HPDE6-E6E7 (cell line): Measurements from ENCODE around the gene PRAMEF4.
"Not testable (repeated sequence)": the region's sequence is repeated elsewhere in the genome, so short reads cannot be mapped to it uniquely, and the experiment has no call there.

Experiments
- DNase-seq: peaks from one replicate; pipeline ENCODE4 v3.0.0; 2011; ENCODE audit warnings: missing footprints; ENCODE audit errors: extremely low spot score

PRAMEF4 gene

DNA sequence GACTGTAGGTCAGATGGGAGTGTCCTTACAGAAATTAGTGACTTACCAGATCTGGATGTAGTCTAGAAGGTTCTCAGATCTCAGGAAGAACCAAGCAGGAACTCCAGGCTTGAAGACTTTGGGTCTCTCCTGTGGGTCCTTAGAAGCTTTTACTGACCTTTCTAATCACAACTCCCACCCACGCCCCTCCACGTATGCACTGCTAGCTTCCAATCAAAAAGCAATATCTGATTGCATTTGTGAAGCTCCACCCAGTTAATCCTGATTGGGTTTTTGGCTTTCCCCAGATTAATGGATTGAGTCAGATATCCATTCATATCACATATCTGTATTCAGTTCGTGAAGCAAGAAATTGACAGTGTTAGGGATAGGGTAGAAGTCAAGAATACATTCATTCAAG, at the start of gene PRAMEF4:
Gene PRAMEF4 (minus strand): TSS at position 101 of the 400 bp plus-strand sequence. CDS start 2,807 bp downstream, outside the sequence.
- not testable (repeated sequence) for DNase-seq

DNA sequence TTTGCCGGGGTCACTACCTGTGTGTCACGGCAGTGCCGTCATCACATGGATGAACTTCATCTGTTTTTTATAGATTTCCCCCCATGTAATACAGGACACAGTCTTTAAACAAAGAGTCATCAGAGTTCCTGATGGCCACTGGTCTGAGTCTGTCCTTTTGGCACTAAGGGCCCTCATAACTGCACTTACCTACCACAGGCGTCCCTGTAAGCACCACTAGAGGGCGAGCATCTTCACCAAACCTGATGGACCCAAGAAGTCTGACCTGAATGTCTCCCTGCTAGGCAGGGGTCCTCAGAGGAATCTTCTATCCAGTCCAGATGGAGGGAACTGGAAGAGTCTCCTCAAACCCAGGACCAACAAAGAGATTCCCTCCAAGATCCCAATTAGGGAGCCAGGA, 38.4 kb upstream of the PRAMEF4 start:
- DNase-seq: not testable (repeated sequence)

DNA sequence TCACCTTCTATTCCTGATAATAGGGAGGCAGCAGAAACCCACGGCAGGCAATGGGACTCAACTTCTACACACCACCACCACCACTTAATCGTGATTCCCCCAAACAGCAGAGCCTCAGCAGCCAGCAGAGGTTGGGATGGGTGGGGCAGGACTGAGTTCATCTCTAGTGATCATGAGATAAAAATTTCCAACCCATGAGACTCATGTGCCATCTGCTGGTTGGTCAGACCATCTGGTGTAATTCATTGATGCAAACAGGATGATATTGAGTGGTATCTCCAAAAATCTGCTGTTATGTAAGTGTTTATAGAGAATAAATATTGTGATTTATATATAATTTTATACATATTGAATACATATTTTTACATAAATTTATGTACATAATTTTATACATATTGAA, 35.7 kb upstream of the PRAMEF4 start:
- not testable (repeated sequence) for DNase-seq

DNA sequence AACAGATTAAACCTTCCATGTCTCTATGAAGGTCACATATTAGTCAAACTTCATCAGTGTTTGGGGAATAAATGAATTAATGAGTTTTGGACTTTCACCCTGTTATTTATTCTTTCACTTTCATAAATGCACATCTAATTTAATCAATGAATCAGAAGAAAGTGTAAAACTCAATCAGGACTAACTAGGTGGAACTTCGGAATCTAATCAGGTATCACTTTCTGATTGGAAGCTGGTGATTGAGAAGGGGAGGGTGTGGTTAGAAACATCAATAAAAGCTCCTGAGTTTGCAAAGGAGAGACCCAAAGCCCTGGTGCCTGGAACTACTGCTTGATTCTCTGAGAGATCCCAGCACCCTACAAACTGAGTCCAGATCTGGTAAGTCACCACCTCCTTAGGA, 30.3 kb upstream of the PRAMEF4 start, which contains the start of gene PRAMEF7:
Gene PRAMEF7 (plus strand): TSS at position 301 of the 400 bp plus-strand sequence. CDS start 1,083 bp downstream, outside the sequence.
- not testable (repeated sequence) for DNase-seq

DNA sequence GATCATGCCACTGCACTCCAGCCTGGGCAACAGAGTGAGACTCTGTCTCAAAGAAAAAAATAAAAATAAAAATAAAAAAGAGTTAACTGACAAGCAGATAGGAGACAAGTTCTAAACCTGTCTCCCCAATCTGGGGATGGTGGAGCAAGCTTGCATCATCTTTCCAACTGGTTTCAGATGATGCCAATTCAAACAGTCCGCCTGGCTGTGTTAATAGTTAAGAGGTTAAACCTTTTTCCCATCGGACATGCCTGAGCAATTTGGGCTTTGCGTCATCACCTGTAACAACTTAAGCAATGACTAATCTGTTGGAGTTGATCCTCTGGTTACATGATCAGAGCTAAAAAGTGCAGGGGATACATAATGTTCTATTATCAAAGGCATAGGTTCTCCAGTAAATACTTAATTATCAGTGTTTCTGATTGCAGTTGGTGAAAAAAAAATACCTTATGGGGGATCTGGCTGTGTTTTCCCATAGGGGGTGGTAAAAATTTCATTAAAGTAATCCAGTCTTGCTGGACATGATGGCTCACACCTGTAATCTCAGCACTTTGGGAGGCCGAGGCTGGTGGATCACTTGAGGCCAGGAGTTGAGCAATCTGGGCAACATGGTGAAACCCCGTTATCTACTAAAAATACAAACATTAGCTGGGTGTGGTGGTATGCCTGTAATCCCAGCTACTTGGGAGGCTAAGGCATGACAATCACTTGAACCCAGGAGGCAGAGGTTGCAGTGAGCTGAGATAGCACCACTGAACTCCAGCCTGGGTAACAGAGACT, 18.0 kb upstream of the PRAMEF4 start:
- not testable (repeated sequence) for DNase-seq

DNA sequence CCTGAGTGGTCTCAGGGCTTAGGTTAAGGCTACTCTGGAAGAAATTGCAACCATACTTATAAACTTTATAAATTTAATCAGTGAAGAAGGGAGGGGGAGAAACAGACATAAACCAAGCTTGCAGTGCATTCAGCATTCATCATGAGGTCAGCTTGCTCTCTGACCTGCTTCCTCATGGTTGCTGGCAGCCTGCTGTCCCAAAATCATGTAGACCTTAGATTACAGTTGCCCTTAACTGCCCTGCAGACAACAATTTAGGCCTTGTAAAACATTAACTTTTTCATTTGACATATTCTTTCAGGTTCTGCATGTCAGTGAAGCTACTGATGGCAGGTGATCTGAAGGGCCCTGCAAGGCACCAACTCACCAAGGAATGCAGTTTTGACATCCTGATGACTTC, 13.2 kb upstream of the PRAMEF4 start:
- not testable (repeated sequence) for DNase-seq

DNA sequence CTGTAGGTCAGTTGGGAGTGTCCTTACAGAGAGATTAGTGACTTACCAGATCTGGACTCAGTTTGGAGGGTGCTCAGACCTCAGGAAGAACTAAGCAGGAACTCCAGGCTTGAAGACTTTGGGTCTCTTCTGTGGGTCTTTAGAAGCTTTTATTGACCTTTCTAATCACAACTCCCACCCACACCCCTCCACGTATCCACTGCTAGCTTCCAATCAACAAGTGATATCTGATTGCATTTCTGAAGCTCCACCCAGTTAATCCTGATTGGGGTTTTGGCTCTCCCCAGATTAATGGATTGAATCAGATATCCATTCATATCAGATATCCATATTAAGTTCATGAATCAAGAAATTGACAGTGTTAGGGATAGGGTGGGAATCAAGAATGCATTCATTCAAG, 12.2 kb upstream of the PRAMEF4 start, which contains the start of gene PRAMEF10:
Gene PRAMEF10 (minus strand): TSS at position 101 of the 400 bp plus-strand sequence. CDS start 2,423 bp downstream, outside the sequence.
- not testable (repeated sequence) for DNase-seq

DNA sequence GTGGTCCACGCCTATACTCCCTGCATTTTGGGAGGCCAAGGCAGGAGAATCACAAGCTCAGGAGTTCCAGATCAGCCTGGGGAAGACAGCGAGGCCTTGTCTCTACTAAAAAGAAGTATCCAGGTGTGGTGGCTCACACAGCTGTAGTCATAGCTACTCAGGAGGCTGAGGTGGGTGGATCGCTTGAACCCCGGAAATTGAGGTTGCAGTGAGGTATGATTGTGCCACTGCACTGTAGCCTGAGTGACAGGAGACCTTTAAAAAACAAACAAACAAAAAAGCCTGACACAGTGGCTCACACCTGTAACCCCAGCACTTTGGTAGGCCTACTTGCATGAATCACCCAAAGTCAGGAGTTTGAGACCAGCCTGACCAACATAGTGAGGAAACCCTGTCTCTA, 7.5 kb downstream of the PRAMEF4 start:
- not testable (repeated sequence) for DNase-seq

DNA sequence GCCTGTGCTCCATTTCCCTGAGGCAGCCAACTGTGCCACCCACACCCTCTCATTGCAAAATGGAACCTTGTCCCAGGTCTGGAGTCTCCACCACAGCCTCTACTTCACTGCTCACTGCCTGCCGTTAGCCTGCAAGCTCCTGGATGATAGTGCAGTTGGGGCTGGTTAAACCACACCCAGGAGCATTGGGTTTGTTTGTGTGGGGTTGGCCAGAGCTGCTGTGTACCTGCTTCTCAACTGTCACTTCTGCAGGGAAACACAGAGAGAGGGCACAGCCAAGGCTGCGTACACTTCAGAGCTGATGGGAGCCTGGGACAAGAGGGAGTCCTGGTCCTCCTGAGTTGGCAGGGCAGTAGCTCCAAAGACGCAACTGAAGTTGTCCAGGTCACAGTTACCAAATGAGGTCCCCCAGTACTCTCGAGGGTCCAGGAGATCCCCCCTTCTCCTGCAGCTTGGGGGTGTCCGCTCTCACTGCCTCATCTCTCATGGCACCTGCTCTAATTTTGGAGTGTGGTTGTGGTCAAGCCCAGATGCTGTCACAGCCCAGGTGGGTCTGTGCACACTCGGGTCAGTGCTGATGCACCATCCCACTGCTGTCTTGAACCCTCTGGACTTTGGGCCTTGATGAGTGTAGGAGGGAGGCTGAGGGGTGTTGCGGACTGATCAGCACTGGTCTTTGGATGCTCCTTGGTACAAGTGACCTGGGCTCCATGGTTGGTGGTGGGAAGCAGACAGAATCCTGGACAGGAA, 22.7 kb downstream of the PRAMEF4 start:
- not testable (repeated sequence) for DNase-seq

DNA sequence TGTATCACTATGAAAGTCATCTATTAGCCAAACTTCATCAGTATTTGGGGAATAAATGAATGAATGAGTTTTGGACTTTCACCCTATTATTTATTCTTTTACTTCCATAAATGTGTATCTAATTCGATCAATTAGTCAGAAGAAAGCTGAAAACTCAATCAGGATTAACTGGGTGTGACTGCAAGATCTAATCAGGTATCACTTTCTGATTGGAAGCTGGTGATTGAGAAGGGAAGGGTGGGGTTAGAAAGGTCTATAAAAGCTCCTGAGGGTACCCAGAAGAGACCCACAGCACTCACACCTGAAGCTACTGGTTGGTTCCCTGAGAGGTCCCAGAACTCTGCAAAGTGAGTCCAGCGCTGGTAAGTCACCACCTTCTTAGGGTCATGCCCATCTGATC, 29.2 kb downstream of the PRAMEF4 start, which contains the start of gene PRAMEF2:
Gene PRAMEF2 (plus strand): TSS at position 301 of the 400 bp plus-strand sequence. CDS start 1,924 bp downstream, outside the sequence.
- DNase-seq: not testable (repeated sequence)

DNA sequence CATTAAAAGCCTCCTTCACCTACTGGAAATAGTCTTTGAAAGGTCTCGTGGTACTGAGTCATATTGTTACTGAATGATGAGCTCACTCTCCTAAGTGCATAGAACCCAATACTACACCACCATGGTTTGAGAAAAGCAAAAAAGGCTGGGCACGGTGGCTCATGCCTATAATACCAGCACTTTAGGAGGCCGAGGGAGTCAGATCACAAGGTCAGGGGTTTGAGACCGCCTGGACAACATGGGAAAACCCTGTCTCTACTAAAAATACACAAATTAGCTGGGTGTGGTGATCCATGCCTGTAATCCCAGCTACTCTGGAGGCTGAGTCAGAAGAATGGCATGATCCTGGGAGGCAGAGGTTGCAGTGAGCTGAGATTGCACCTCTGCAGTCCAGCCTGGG, 34.2 kb downstream of the PRAMEF4 start:
- DNase-seq: no peak

DNA sequence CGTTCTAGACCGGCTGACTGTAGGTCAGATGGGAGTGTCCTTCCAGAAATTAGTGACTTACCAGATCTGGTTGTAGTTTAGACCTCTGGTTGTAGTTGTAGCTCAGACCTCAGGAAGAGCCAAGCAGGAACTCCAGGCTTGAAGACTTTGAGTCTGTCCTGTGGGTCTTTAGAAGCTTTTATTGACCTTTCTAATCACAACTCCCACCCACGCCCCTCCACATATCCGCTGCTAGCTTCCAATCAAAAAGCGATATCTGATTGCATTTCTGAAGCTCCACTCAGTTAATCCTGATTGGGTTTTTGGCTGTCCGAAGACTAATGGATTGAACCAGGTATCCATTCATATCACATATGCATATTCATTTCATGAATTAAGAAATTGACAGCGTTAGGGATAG, 37.4 kb downstream of the PRAMEF4 start, which contains the start of gene HNRNPCL1:
Gene HNRNPCL1 (minus strand): TSS at position 101 of the 400 bp plus-strand sequence. CDS start 431 bp downstream, outside the sequence.
- not testable (repeated sequence) for DNase-seq

DNA sequence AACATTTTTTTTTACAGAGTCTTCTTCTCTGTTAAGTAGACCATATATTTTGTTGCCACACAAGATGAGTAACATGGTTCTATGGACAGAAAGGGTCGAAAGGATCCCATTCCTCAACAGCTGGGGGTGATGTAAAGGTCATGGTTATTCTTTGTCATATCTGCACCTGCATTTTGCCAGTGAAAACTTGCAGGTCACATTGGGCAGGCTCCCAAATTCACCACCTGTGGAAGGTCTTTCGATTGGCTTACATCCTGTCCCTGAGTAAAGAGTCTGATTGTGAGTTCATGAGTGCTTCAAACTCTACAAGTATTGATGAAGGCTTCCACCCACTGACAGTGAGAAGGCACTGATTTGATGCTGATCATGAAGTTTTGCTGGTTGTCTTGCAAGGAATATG, 52.8 kb downstream of the PRAMEF4 start:
- DNase-seq: not testable (repeated sequence)

DNA sequence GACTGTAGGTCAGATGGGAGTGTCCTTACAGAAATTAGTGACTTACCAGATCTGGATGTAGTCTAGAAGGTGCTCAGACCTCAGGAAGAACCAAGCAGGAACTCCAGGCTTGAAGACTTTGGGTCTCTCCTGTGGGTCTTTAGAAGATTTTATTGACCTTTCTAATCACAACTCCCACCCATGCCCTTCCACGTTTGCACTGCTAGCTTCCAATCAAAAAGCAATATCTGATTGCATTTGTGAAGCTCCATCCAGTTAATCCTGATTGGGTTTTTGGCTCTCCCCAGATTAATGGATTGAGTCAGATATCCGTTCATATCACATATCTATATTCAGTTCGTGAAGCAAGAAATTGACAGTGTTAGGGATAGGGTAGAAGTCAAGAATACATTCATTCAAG, 54.7 kb downstream of the PRAMEF4 start, which contains the start of gene PRAMEF11:
Gene PRAMEF11 (minus strand): TSS at position 101 of the 400 bp plus-strand sequence. CDS start 2,621 bp downstream, outside the sequence.
- DNase-seq: not testable (repeated sequence)
